Esophagus (tissue), 2 donors: Measurements from ENCODE around the gene BZW1. TPM values are rescaled to one million over a fixed set of nuclear protein-coding genes. Genes with fewer than 3 reads are reported as not detected.
"Not testable (repeated sequence)": the region's sequence is repeated elsewhere in the genome, so short reads cannot be mapped to it uniquely, and the experiment has no call there.

ENCODE experiments used
- H3K27ac ChIP-seq, 2 donors: one replicate each; pipeline ENCODE4 v1.5.1; 2013; ENCODE audit warnings: low read depth in 2 of 2, mild to moderate bottlenecking in 2 of 2, inconsistent platforms in 1 of 2, low read length in 1 of 2, moderate library complexity in 1 of 2
- H3K27me3 ChIP-seq, 2 donors: one replicate each; pipeline ENCODE4 v1.6.1; 2013; ENCODE audit warnings: low read length in 2 of 2, control low read depth in 1 of 2, mild to moderate bottlenecking in 1 of 2; ENCODE audit not compliant: insufficient read depth in 2 of 2, control insufficient read depth in 1 of 2
- H3K36me3 ChIP-seq, 2 donors: one replicate each; pipeline ENCODE4 v1.6.1; 2013; ENCODE audit warnings: low read length in 1 of 2; ENCODE audit not compliant: control insufficient read depth in 2 of 2, insufficient read depth in 2 of 2
- H3K4me1 ChIP-seq, 2 donors: one replicate each; pipeline ENCODE4 v1.6.1; 2013; ENCODE audit warnings: low read length in 1 of 2; ENCODE audit not compliant: control insufficient read depth in 2 of 2, insufficient read depth in 2 of 2
- H3K4me3 ChIP-seq, 2 donors: one replicate each; pipeline ENCODE4 v1.5.1; 2013; ENCODE audit warnings: low read length in 2 of 2, mild to moderate bottlenecking in 2 of 2, low read depth in 1 of 2, moderate library complexity in 1 of 2
- H3K9me3 ChIP-seq, 2 donors: one replicate each; pipeline ENCODE4 v1.6.1; 2013; ENCODE audit warnings: mild to moderate bottlenecking in 2 of 2, low read depth in 1 of 2, low read length in 1 of 2, moderate library complexity in 1 of 2; ENCODE audit not compliant: control insufficient read depth in 2 of 2, insufficient read depth in 1 of 2
- WGBS, 2 donors: extraction: QIAGEN DNeasy Blood & Tissue Kit; methylation state at CpG; one replicate each; pipeline ENCODE4 v1.1.7; 2013; 5-methylcytosine and 5-hydroxymethylcytosine counted together
- polyA plus RNA-seq, 2 donors: library from polyadenylated mRNA; stranded (reverse); fragments of 200-250 nt; gene quantifications; one replicate each; pipeline ENCODE4 v1.2.3, GENCODE V29; 2013
- donor health status: healthy with polysubstance abuse.
- donor health status: Bipolar disorder and iron deficiency.

BZW1 gene
- polyA plus RNA-seq, 2 donors, result 62.4 to 103 TPM

- Histone ChIP-seq H3K27ac (peak overlapping the region; percentile 57 to 83), H3K36me3 (no peaks in the 10 kb centered on the region), H3K4me3 (no peak overlapping the region), H3K4me1 (peaks cover 0 to 3% of the 10 kb centered on the region in 2 donors), H3K27me3 (no peaks in the 10 kb centered on the region), H3K9me3 (no peaks in the 10 kb centered on the region)
- 57 to 79% methylated on average over 6 of the region's 6 CpGs for WGBS, 2 donors
Observed at GRCh38 chr2:200788121-200788718, 23.5 kb upstream of the BZW1 start.

- H3K4me1 ChIP-seq, result peaks cover 0 to 5% of the 10 kb centered on the region in 2 donors
- 47 to 62% methylated on average over 1 of the region's 1 CpG for WGBS, 2 donors
Observed at GRCh38 chr2:200790185-200790584, 21.5 kb upstream of the BZW1 start.

GRCh38 chr2:200791905-200792304, 19.8 kb upstream of the BZW1 start:
- Histone ChIP-seq H3K27ac (no peak overlapping the region), H3K4me3 (no peak overlapping the region), H3K9me3 (no peaks in the 10 kb centered on the region), H3K36me3 (no peaks in the 10 kb centered on the region), H3K4me1 (peaks cover 0 to 5% of the 10 kb centered on the region in 2 donors), H3K27me3 (no peaks in the 10 kb centered on the region)

More at GRCh38 chr2:200790185-200790584, 21.5 kb upstream of the BZW1 start:
- Histone ChIP-seq H3K27me3 (no peaks in the 10 kb centered on the region), H3K9me3 (no peaks in the 10 kb centered on the region), H3K27ac (no peak overlapping the region), H3K36me3 (no peaks in the 10 kb centered on the region), H3K4me3 (no peak overlapping the region)

- H3K4me3 ChIP-seq, result no peak overlapping the region
- 64 to 69% methylated on average over 2 of the region's 2 CpGs for WGBS, 2 donors
- H3K27me3 ChIP-seq, result no peaks in the 10 kb centered on the region
- no peaks in the 10 kb centered on the region for H3K36me3 ChIP-seq
- H3K27ac ChIP-seq, result no peak overlapping the region
- H3K9me3 ChIP-seq, result no peaks in the 10 kb centered on the region
- H3K4me1 ChIP-seq, result peaks cover 0 to 5% of the 10 kb centered on the region in 2 donors
Observed at GRCh38 chr2:200794143-200794542, 17.6 kb upstream of the BZW1 start.

GRCh38 chr2:200795028-200795440, 16.7 kb upstream of the BZW1 start:
- no peak overlapping the region for H3K27ac ChIP-seq
- whole genome bisulfite sequencing, 2 donors, result 75 to 76% methylated on average over 8 of the region's 8 CpGs
- H3K4me1 ChIP-seq, result peaks cover 0 to 2% of the 10 kb centered on the region in 2 donors
- no peak overlapping the region for H3K4me3 ChIP-seq
- no peaks in the 10 kb centered on the region for H3K27me3 ChIP-seq
- H3K36me3 ChIP-seq, result no peaks in the 10 kb centered on the region
- H3K9me3 ChIP-seq, result no peaks in the 10 kb centered on the region

- 42 to 54% methylated on average over 1 of the region's 1 CpG for WGBS, 2 donors
- Histone ChIP-seq H3K36me3 (no peaks in the 10 kb centered on the region), H3K4me3 (no peak overlapping the region), H3K4me1 (peaks cover 0 to 2% of the 10 kb centered on the region in 2 donors), H3K9me3 (no peaks in the 10 kb centered on the region), H3K27me3 (no peaks in the 10 kb centered on the region), H3K27ac (no peak overlapping the region)
Observed at GRCh38 chr2:200796561-200796960, 15.1 kb upstream of the BZW1 start.

- 80 to 89% methylated on average over 7 of the region's 7 CpGs for WGBS, 2 donors
- H3K9me3 ChIP-seq, result no peaks in the 10 kb centered on the region
- peaks cover 0 to 2% of the 10 kb centered on the region in 2 donors for H3K4me1 ChIP-seq
- no peak overlapping the region for H3K27ac ChIP-seq
- H3K4me3 ChIP-seq, result no peak overlapping the region
- no peaks in the 10 kb centered on the region for H3K36me3 ChIP-seq
- H3K27me3 ChIP-seq, result no peaks in the 10 kb centered on the region
Observed at GRCh38 chr2:200797242-200797770, 14.4 kb upstream of the BZW1 start.

- Histone ChIP-seq H3K4me3 (no peak overlapping the region), H3K36me3 (no peaks in the 10 kb centered on the region), H3K27me3 (no peaks in the 10 kb centered on the region), H3K9me3 (no peaks in the 10 kb centered on the region), H3K27ac (no peak overlapping the region), H3K4me1 (peaks cover 0 to 2% of the 10 kb centered on the region in 2 donors)
- WGBS, 2 donors, result 88 to 92% methylated on average over 1 of the region's 1 CpG
Observed at GRCh38 chr2:200798514-200798913, 13.2 kb upstream of the BZW1 start.

GRCh38 chr2:200800458-200800857, 11.3 kb upstream of the BZW1 start:
- no peak overlapping the region for H3K27ac ChIP-seq
- no peaks in the 10 kb centered on the region for H3K27me3 ChIP-seq
- H3K36me3 ChIP-seq, result no peaks in the 10 kb centered on the region
- 86 to 91% methylated on average over 2 of the region's 2 CpGs for WGBS, 2 donors
- no peak overlapping the region for H3K4me3 ChIP-seq
- no peaks in the 10 kb centered on the region for H3K4me1 ChIP-seq
- H3K9me3 ChIP-seq, result no peaks in the 10 kb centered on the region

- H3K9me3 ChIP-seq, H3K36me3 ChIP-seq, H3K4me3 ChIP-seq, H3K27me3 ChIP-seq, H3K27ac ChIP-seq, H3K4me1 ChIP-seq: not testable (repeated sequence)
- WGBS, 2 donors, result no CpG with 5 or more reads among the region's 1 CpG
Observed at GRCh38 chr2:200801431-200801830, 10.3 kb upstream of the BZW1 start.
